Lung (tissue), 12 donors: ENCODE measurements around the gene MAML3. TPM values are rescaled to one million over a fixed set of nuclear protein-coding genes. Genes with fewer than 3 reads are reported as not detected.

Experiments
- ATAC-seq: fragments of 200-7000 bp; cut with Tn5 transposase; one replicate; pipeline ENCODE4 v1.9.1; 2020; ENCODE audit warnings: moderate number of reproducible peaks; ENCODE audit not compliant: insufficient read depth, low FRiP score
- DNase-seq, 3 donors: peaks; one replicate each; pipeline ENCODE4 v3.0.0-alpha.2; 2013 to 2017
- H3K27ac ChIP-seq, 2 donors: one replicate each; pipeline ENCODE4 v1.5.1; 2013; ENCODE audit warnings: mild to moderate bottlenecking in 2 of 2, moderate library complexity in 2 of 2, control low read depth in 1 of 2, inconsistent platforms in 1 of 2, low read depth in 1 of 2, low read length in 1 of 2
- H3K27me3 ChIP-seq, 3 donors: one replicate each; pipeline ENCODE4 v1.5.1; 2013; ENCODE audit warnings: low read length in 2 of 3; ENCODE audit not compliant: control insufficient read depth in 3 of 3, insufficient read depth in 3 of 3
- H3K36me3 ChIP-seq, 4 donors: one replicate each; pipeline ENCODE4 v1.5.1; 2013; ENCODE audit warnings: low read length in 4 of 4, mild to moderate bottlenecking in 1 of 4, moderate library complexity in 1 of 4; ENCODE audit not compliant: control insufficient read depth in 4 of 4, insufficient read depth in 4 of 4
- H3K4me1 ChIP-seq, 5 donors: one replicate each; pipeline ENCODE4 v1.5.1; 2013; ENCODE audit warnings: low read length in 5 of 5, mild to moderate bottlenecking in 2 of 5, moderate library complexity in 1 of 5; ENCODE audit not compliant: control insufficient read depth in 5 of 5, insufficient read depth in 5 of 5
- H3K4me3 ChIP-seq: one replicate; pipeline ENCODE4 v1.5.1; 2013; ENCODE audit warnings: mild to moderate bottlenecking, control low read depth, moderate library complexity
- H3K9ac ChIP-seq, 2 donors: one replicate each; pipeline ENCODE4 v1.5.1; 2013; ENCODE audit warnings: low read length in 2 of 2, control low read depth in 1 of 2; ENCODE audit not compliant: insufficient read depth in 1 of 2
- H3K9me3 ChIP-seq, 4 donors: one replicate each; pipeline ENCODE4 v1.5.1; 2013; ENCODE audit warnings: low read length in 3 of 4, mild to moderate bottlenecking in 1 of 4, moderate library complexity in 1 of 4; ENCODE audit not compliant: control insufficient read depth in 4 of 4, insufficient read depth in 3 of 4
- CTCF ChIP-seq: IDR thresholded peaks from 2 replicates; pipeline ENCODE4 v1.5.1; 2012; ENCODE audit warnings: mild to moderate bottlenecking; ENCODE audit errors: control extremely low read depth, extremely low read depth
- WGBS, 2 donors: extraction: QIAGEN DNeasy Blood & Tissue Kit; methylation state at CpG; one replicate each; pipeline ENCODE4 v1.1.7; 2013; 5-methylcytosine and 5-hydroxymethylcytosine counted together
- polyA plus RNA-seq, 2 donors: library from polyadenylated mRNA; stranded (reverse); fragments of 200-250 nt; gene quantifications; one replicate each; pipeline ENCODE4 v1.2.1, GENCODE V29; 2013
- total RNA-seq, 2 donors: library from RNA; depleted of rRNA in 1 of 2; stranded (reverse); fragments of >200 nt in 1 of 2; gene quantifications; one replicate each; pipeline ENCODE4 v1.2.1, GENCODE V29; 2014 to 2021
- donor health status: control.
- donor health status: control.
- donor health status: Bipolar disorder and iron deficiency.
- donor health status: healthy.
- donor health status: DM: yes; HTN: yes; CAD: no.

MAML3 gene
- total and polyA plus RNA-seq, 4 donors = 3.0 to 16.4 (median 8.5) TPM

GRCh38 chr4:140025470-140025869, 128.5 kb downstream of the MAML3 start:
- Histone ChIP-seq H3K27me3 (no peaks in the 10 kb centered on the region), H3K27ac (no peak overlapping the region), H3K9ac (no peak overlapping the region), H3K4me3 (no peak overlapping the region), H3K36me3 (no peaks in the 10 kb centered on the region), H3K4me1 (peaks cover 0 to 8% (median 5%) of the 10 kb centered on the region in 5 donors), H3K9me3 (no peaks in the 10 kb centered on the region)
- WGBS, 2 donors = 55 to 71% methylated on average over 6 of the region's 6 CpGs
- ATAC-seq = no peak
- DNase-seq = no peak
- TF ChIP-seq CTCF = no peak

GRCh38 chr4:140020457-140021361, 133.3 kb downstream of the MAML3 start:
- Histone ChIP-seq H3K4me3 (no peak overlapping the region), H3K4me1 (peaks cover 4 to 20% (median 12%) of the 10 kb centered on the region in 5 donors), H3K27me3 (no peaks in the 10 kb centered on the region), H3K9ac (no peak overlapping the region), H3K36me3 (no peaks in the 10 kb centered on the region), H3K27ac (no peak overlapping the region), H3K9me3 (no peaks in the 10 kb centered on the region)
- TF ChIP-seq CTCF = no peak
- ATAC-seq (no peak), DNase-seq (peak in 1 of 3 donors; percentile 40)
- 26 to 31% methylated on average over 4 of the region's 4 CpGs for WGBS, 2 donors

GRCh38 chr4:140019619-140020347, 134.2 kb downstream of the MAML3 start:
- Histone ChIP-seq H3K27me3 (no peaks in the 10 kb centered on the region), H3K36me3 (no peaks in the 10 kb centered on the region), H3K27ac (no peak overlapping the region), H3K4me1 (peaks cover 3 to 20% (median 12%) of the 10 kb centered on the region in 5 donors), H3K9me3 (peaks cover 0 to 3% (median 0%) of the 10 kb centered on the region in 4 donors), H3K9ac (no peak overlapping the region), H3K4me3 (no peak overlapping the region)
- 67 to 80% methylated on average over 3 of the region's 3 CpGs for WGBS, 2 donors
- ATAC-seq (no peak), DNase-seq (peak in 2 of 3 donors; percentile 21 to 34)
- no peak for TF ChIP-seq CTCF
